HCT116 (cell line): ENCODE results near the gene PIGW. TPM values are rescaled to one million over a fixed set of nuclear protein-coding genes. Genes with fewer than 3 reads are reported as not detected.

Experiments
- ATAC-seq: fragments of 200-7000 bp; cut with Tn5 transposase; 2 replicates; pipeline ENCODE4 v1.9.1; 2020; ENCODE audit warnings: mild to moderate bottlenecking, moderate library complexity
- BruUV-seq: library from RNA; stranded (reverse); fragments of 400-500 nt; replicated peaks from 2 replicates; lab custom pipeline; 2021; lab: Mats Ljungman, UMichigan
- CTCF ChIA-PET: fragments of 300-600 bp; sonication (Branson Sonifier 250); formaldehyde crosslinking; loops from one replicate; lab custom pipeline; 2021; ENCODE audit warnings: antibody characterized with exemption; lab: Charles Lee
- POLR2A ChIA-PET: fragments of 300-600, 350-600 bp; sonication (Branson Sonifier 250); formaldehyde crosslinking; loops from one replicate; lab custom pipeline; 2021; ENCODE audit warnings: antibody characterized with exemption; lab: Charles Lee
- RAD21 ChIA-PET, 2 experiments: fragments of 300-600 bp; sonication (Branson Sonifier 250); formaldehyde crosslinking; loops; one replicate each; lab custom pipeline; 2023; ENCODE audit warnings: low total read pairs in 2 of 2; ENCODE audit not compliant: uncharacterized antibody in 2 of 2, unreplicated experiment in 2 of 2, low non-redundant PET in 1 of 2; lab: Charles Lee
- DNase-seq: peaks from one replicate; pipeline ENCODE4 v3.0.0-alpha.2; 2010; ENCODE audit warnings: low read depth, low spot score
- H2AFZ ChIP-seq: fragments of 200-600 bp; shearing (Covaris generic), sonication (generic); 2 replicates; pipeline ENCODE4 v1.6.1; 2017; ENCODE audit warnings: low read depth, mixed run types, mixed read lengths, antibody characterized with exemption, low read length; ENCODE audit not compliant: poor library complexity, severe bottlenecking
- H3K27ac ChIP-seq: 2 replicates; pipeline ENCODE4 v1.5.1; 2012; ENCODE audit warnings: low read depth, low read length
- H3K27me3 ChIP-seq: fragments of 200-600 bp; sonication (generic); 2 replicates; pipeline ENCODE4 v1.6.1; 2016; ENCODE audit warnings: mixed run types, low read length, mixed read lengths; ENCODE audit not compliant: insufficient read depth
- H3K36me3 ChIP-seq, 2 experiments: fragments of 200-500 bp in 1 of 2; fragments of 200-600 bp in 1 of 2; sonication (Bioruptor generic) in 1 of 2; sonication (generic) in 1 of 2; 2 replicates each; pipeline versions ENCODE4 v1.5.1 to v1.6.1; 2014 to 2016; ENCODE audit warnings: low read length in 2 of 2, inconsistent platforms in 1 of 2, mixed read lengths in 1 of 2, mixed run types in 1 of 2; ENCODE audit not compliant: insufficient read depth in 2 of 2, control insufficient read depth in 1 of 2
- H3K4me1 ChIP-seq, 2 experiments: fragments of 200-600 bp in 1 of 2; sonication (generic) in 1 of 2; 2 replicates each; pipeline versions ENCODE4 v1.5.1 to v1.6.1; 2012 to 2017; ENCODE audit warnings: low read length in 2 of 2, inconsistent platforms in 1 of 2, mild to moderate bottlenecking in 1 of 2, mixed read lengths in 1 of 2, mixed run types in 1 of 2, moderate library complexity in 1 of 2; ENCODE audit not compliant: insufficient read depth in 2 of 2, control insufficient read depth in 1 of 2
- H3K4me2 ChIP-seq: fragments of 200-600 bp; sonication (generic); 2 replicates; pipeline ENCODE4 v1.6.1; 2017; ENCODE audit warnings: mixed run types, low read length, mixed read lengths
- H3K4me3 ChIP-seq, 2 experiments: fragments of 200-600 bp in 1 of 2; sonication (generic) in 1 of 2; replicated peaks in 1 of 2; 2 replicates each; pipeline ENCODE4 v1.5.1; 2011 to 2016; ENCODE audit warnings: low read length in 2 of 2, control low read depth in 1 of 2, low read depth in 1 of 2, mild to moderate bottlenecking in 1 of 2, mixed read lengths in 1 of 2, mixed run types in 1 of 2
- H3K79me2 ChIP-seq: fragments of 200-600 bp; sonication (generic); 2 replicates; pipeline ENCODE4 v1.6.1; 2017; ENCODE audit warnings: mild to moderate bottlenecking, mixed run types, low read length, moderate library complexity, mixed read lengths; ENCODE audit not compliant: insufficient read depth
- H3K9ac ChIP-seq: fragments of 200-600 bp; sonication (generic); 2 replicates; pipeline ENCODE4 v1.6.1; 2016; ENCODE audit warnings: low read length, mixed read lengths
- H3K9me2 ChIP-seq: fragments of 200-600 bp; sonication (generic), shearing (Covaris generic); 2 replicates; pipeline ENCODE4 v1.6.1; 2017; ENCODE audit warnings: mixed run types, mild to moderate bottlenecking, moderate library complexity; ENCODE audit not compliant: insufficient read depth
- H3K9me3 ChIP-seq, 2 experiments: fragments of 200-500 bp in 1 of 2; fragments of 200-600 bp in 1 of 2; sonication (Bioruptor generic) in 1 of 2; sonication (generic) in 1 of 2; 2 replicates each; pipeline ENCODE4 v1.6.1; 2014 to 2017; ENCODE audit warnings: low read length in 2 of 2, mixed read lengths in 2 of 2, inconsistent platforms in 1 of 2, low read depth in 1 of 2, mild to moderate bottlenecking in 1 of 2, mixed run types in 1 of 2, moderate library complexity in 1 of 2; ENCODE audit not compliant: control insufficient read depth in 1 of 2, insufficient read depth in 1 of 2
- H4K20me1 ChIP-seq: fragments of 200-600 bp; sonication (generic), shearing (Covaris generic); 2 replicates; pipeline ENCODE4 v1.6.1; 2017; ENCODE audit warnings: mixed run types, mild to moderate bottlenecking, moderate library complexity; ENCODE audit not compliant: insufficient read depth
- CBX3 ChIP-seq: IDR thresholded peaks from 2 replicates; pipeline ENCODE4 v1.6.1; 2012; ENCODE audit warnings: low read depth
- CEBPB ChIP-seq: IDR thresholded peaks from 2 replicates; pipeline ENCODE4 v1.6.1; 2012; ENCODE audit warnings: low read depth
- CTCF ChIP-seq, 3 experiments: fragments of 200-600 bp in 1 of 3; sonication (generic) in 1 of 3; IDR thresholded peaks in 2 of 3; conservative IDR thresholded peaks in 1 of 3; 2 replicates each; pipeline ENCODE4 v1.5.1; 2012 to 2017; ENCODE audit warnings: low read depth in 2 of 3, low read length in 2 of 3, antibody characterized with exemption in 1 of 3, borderline replicate concordance in 1 of 3, control low read depth in 1 of 3, mild to moderate bottlenecking in 1 of 3, mixed read lengths in 1 of 3, mixed run types in 1 of 3, moderate library complexity in 1 of 3; ENCODE audit not compliant: insufficient read depth in 1 of 3
- EGR1 ChIP-seq: IDR thresholded peaks from 2 replicates; pipeline ENCODE4 v1.6.1; 2012; ENCODE audit warnings: low read depth
- FOSL1 ChIP-seq: IDR thresholded peaks from 2 replicates; pipeline ENCODE4 v1.6.1; 2012; ENCODE audit warnings: low read depth
- MAX ChIP-seq: IDR thresholded peaks from 2 replicates; pipeline ENCODE4 v1.6.1; 2012
- POLR2A ChIP-seq: IDR thresholded peaks from 2 replicates; pipeline ENCODE4 v1.7.0; 2011; ENCODE audit warnings: borderline replicate concordance; ENCODE audit not compliant: insufficient read depth, insufficient read length; ENCODE audit errors: extremely low read depth
- POLR2AphosphoS5 ChIP-seq: IDR thresholded peaks from 2 replicates; pipeline ENCODE4 v1.6.1; 2011; ENCODE audit warnings: mild to moderate bottlenecking, low read depth, low read length, moderate library complexity
- RAD21 ChIP-seq: IDR thresholded peaks from 2 replicates; pipeline ENCODE4 v1.6.1; 2012; ENCODE audit warnings: low read depth, mild to moderate bottlenecking
- REST ChIP-seq: IDR thresholded peaks from 2 replicates; pipeline ENCODE4 v1.6.1; 2012; ENCODE audit warnings: low read depth
- SIN3A ChIP-seq: IDR thresholded peaks from 2 replicates; pipeline ENCODE4 v1.6.1; 2012; ENCODE audit warnings: low read depth
- SRF ChIP-seq: IDR thresholded peaks from 2 replicates; pipeline ENCODE4 v1.6.1; 2012; ENCODE audit warnings: low read depth
- TCF7L2 ChIP-seq: IDR thresholded peaks from 2 replicates; pipeline ENCODE4 v1.7.0; 2011; ENCODE audit warnings: borderline replicate concordance, inconsistent platforms; ENCODE audit not compliant: insufficient read depth, insufficient read length; ENCODE audit errors: extremely low read depth
- ZBTB33 ChIP-seq: IDR thresholded peaks from 2 replicates; pipeline ENCODE4 v1.6.1; 2011; ENCODE audit warnings: mild to moderate bottlenecking, low read length, moderate library complexity; ENCODE audit not compliant: insufficient replicate concordance; ENCODE audit errors: extremely low read depth
- ZFX ChIP-seq: fragments of 450-650 bp; IDR thresholded peaks from 2 replicates; pipeline ENCODE4 v1.6.1; 2017
- ZNF274 ChIP-seq: fragments of 200-500 bp; sonication (Bioruptor generic); IDR thresholded peaks from 2 replicates; pipeline ENCODE4 v1.6.1; 2014; ENCODE audit warnings: mild to moderate bottlenecking, low read depth, low read length, inconsistent platforms
- intact Hi-C: fragments of 100-400 bp; cut with micrococcal nuclease; formaldehyde crosslinking; loops from 2 replicates; pipeline ENCODE4 v1.10.0; 2022
- total RNA-seq: library from RNA; stranded (reverse); gene quantifications from one replicate; pipeline ENCODE4 v1.2.1, GENCODE V29; 2021; ENCODE audit not compliant: unreplicated experiment

Gene PIGW
- total RNA-seq, 1 experiment from 2014 or later, result 16.4 TPM

- TF ChIP-seq ZBTB33 (no peak), TCF7L2 (no peak), CEBPB (no peak), RAD21 (no peak)
These were observed 34.0 kb upstream of the PIGW start (continued) for GRCh38 chr17:36500745-36501225.

GRCh38 chr17:36501351-36501750, 33.4 kb upstream of the PIGW start:
- Histone ChIP-seq H3K9me3 (no peaks in the 10 kb centered on the region), H3K4me2 (no peak overlapping the region)
- BruUV-seq, result no TSS peak
- TF ChIP-seq MAX, result no peak
- no peak for TF ChIP-seq TCF7L2
- no peak for TF ChIP-seq CBX3
- TF ChIP-seq ZBTB33, result no peak
- TF ChIP-seq REST, result no peak
- no peak for TF ChIP-seq ZNF274
- TF ChIP-seq CEBPB, result no peak
- no peak for TF ChIP-seq SRF
- no peak for TF ChIP-seq POLR2A
- TF ChIP-seq CTCF (IDR thresholded peaks at IDR 0.05 in 2 of 3, conservative IDR thresholded peaks at IDR 0.05 in 1 of 3; ENCODE audit: borderline replicate concordance in 1 of 3, insufficient read depth in 1 of 3, low read depth in 2 of 3, low read length in 2 of 3), result no peak
- no peak for TF ChIP-seq ZFX
- no peak for TF ChIP-seq POLR2AphosphoS5
- no peak for TF ChIP-seq EGR1
- no peak for TF ChIP-seq FOSL1
- TF ChIP-seq SIN3A, result no peak

More at GRCh38 chr17:36501351-36501750, 33.4 kb upstream of the PIGW start:
- Histone ChIP-seq H4K20me1 (no peaks in the 10 kb centered on the region), H3K36me3 (peaks cover 53 to 63% of the 10 kb centered on the region in 2 experiments), H3K4me1 (no peaks in the 10 kb centered on the region), H2AFZ (no peak overlapping the region), H3K4me3 (no peak overlapping the region), H3K9me2 (no peaks in the 10 kb centered on the region), H3K27ac (no peak overlapping the region), H3K9ac (no peak overlapping the region), H3K79me2 (no peaks in the 10 kb centered on the region), H3K27me3 (no peaks in the 10 kb centered on the region)
- DNase-seq (no peak), ATAC-seq (no peak)
- POLR2A ChIA-PET, result no interaction called here
- CTCF ChIA-PET, result no interaction called here
- intact Hi-C loops, result no loop called here
- RAD21 ChIA-PET, result no interaction called here
